H1 (cell line): Measurements from ENCODE around the gene XIRP1. TPM values are rescaled to one million over a fixed set of nuclear protein-coding genes. Genes with fewer than 3 reads are reported as not detected.

Experiments
- CTCF ChIA-PET: fragments of 300-600 bp; sonication (Branson Sonifier 250); formaldehyde crosslinking; loops from one replicate; lab custom pipeline; 2021; ENCODE audit not compliant: partially characterized antibody; lab: Charles Lee
- POLR2A ChIA-PET: fragments of 300-600 bp; sonication (Branson Sonifier 250); formaldehyde crosslinking; loops from one replicate; lab custom pipeline; 2021; ENCODE audit warnings: inconsistent platforms; ENCODE audit not compliant: partially characterized antibody; lab: Charles Lee
- DNase-seq, 2 experiments: peaks; one replicate each; pipeline versions ENCODE4 v3.0.0 to v3.0.0-alpha.2; 2010 to 2022; ENCODE audit warnings: low spot score in 2 of 2, low read depth in 1 of 2, mixed read lengths in 1 of 2
- FAIRE-seq: peaks from 2 replicates; lab custom pipeline; 2011; peaks lifted over from hg19 to GRCh38; lab: Jason Lieb, UNC
- H2AFZ ChIP-seq: 2 replicates; pipeline ENCODE4 v1.8.1; 2012; ENCODE audit warnings: low read length, inconsistent platforms
- H2AK5ac ChIP-seq: 2 replicates; pipeline ENCODE4 v1.6.1; 2013; ENCODE audit warnings: low read depth, low read length
- H2BK120ac ChIP-seq: replicated peaks from 2 replicates; pipeline ENCODE3; 2013; ENCODE audit warnings: low read depth, low read length, inconsistent platforms
- H2BK12ac ChIP-seq: 2 replicates; pipeline ENCODE4 v1.6.1; 2013; ENCODE audit warnings: low read depth, low read length
- H2BK15ac ChIP-seq: 2 replicates; pipeline ENCODE4 v1.6.1; 2013; ENCODE audit warnings: low read length
- H2BK20ac ChIP-seq: 2 replicates; pipeline ENCODE4 v1.6.1; 2013; ENCODE audit warnings: low read length
- H2BK5ac ChIP-seq: 2 replicates; pipeline ENCODE4 v1.6.1; 2013; ENCODE audit warnings: low read depth, low read length
- H3K14ac ChIP-seq: 2 replicates; pipeline ENCODE4 v1.6.1; 2013; ENCODE audit warnings: inconsistent platforms; ENCODE audit not compliant: insufficient read length
- H3K18ac ChIP-seq: 2 replicates; pipeline ENCODE4 v1.6.1; 2013; ENCODE audit warnings: low read length; ENCODE audit errors: extremely low read depth
- H3K23ac ChIP-seq: 2 replicates; pipeline ENCODE4 v1.6.1; 2013; ENCODE audit warnings: inconsistent platforms; ENCODE audit not compliant: insufficient read length
- H3K23me2 ChIP-seq: 2 replicates; pipeline ENCODE4 v1.6.1; 2013; ENCODE audit warnings: low read depth, low read length
- H3K27ac ChIP-seq: 2 replicates; pipeline ENCODE4 v1.6.1; 2011; ENCODE audit warnings: low read depth, low read length, inconsistent platforms
- H3K27me3 ChIP-seq, 4 experiments: replicated peaks in 1 of 4; 1 replicate in 1 of 4; 2 replicates in 3 of 4; pipeline versions ENCODE4 v1.6.1 to v1.8.1; 2011 to 2013; ENCODE audit warnings: low read length in 3 of 4, mild to moderate bottlenecking in 3 of 4, inconsistent platforms in 2 of 4, mixed read lengths in 2 of 4, moderate library complexity in 1 of 4; ENCODE audit not compliant: control insufficient read depth in 3 of 4, insufficient read depth in 3 of 4; ENCODE audit errors: extremely low read depth in 1 of 4
- H3K36me3 ChIP-seq, 4 experiments: 2 replicates each; pipeline versions ENCODE4 v1.6.1 to v1.8.1; 2011 to 2013; ENCODE audit warnings: mild to moderate bottlenecking in 4 of 4, low read length in 3 of 4, moderate library complexity in 2 of 4, control low read depth in 1 of 4, inconsistent platforms in 1 of 4; ENCODE audit not compliant: insufficient read depth in 4 of 4, control insufficient read depth in 2 of 4
- H3K4ac ChIP-seq: replicated peaks from 2 replicates; pipeline ENCODE3; 2013; ENCODE audit warnings: low read length, low read depth, mixed read lengths, inconsistent platforms; ENCODE audit not compliant: insufficient read length
- H3K4me1 ChIP-seq, 4 experiments: replicated peaks in 1 of 4; 1 replicate in 1 of 4; 2 replicates in 3 of 4; pipeline versions ENCODE4 v1.6.1 to v1.8.1; 2011 to 2013; ENCODE audit warnings: low read length in 3 of 4, inconsistent platforms in 2 of 4, mixed read lengths in 1 of 4; ENCODE audit not compliant: insufficient read depth in 4 of 4, control insufficient read depth in 3 of 4
- H3K4me2 ChIP-seq, 2 experiments: 2 replicates each; pipeline versions ENCODE4 v1.6.1 to v1.8.1; 2011 to 2013; ENCODE audit warnings: low read depth in 2 of 2, low read length in 2 of 2, control low read depth in 1 of 2, inconsistent platforms in 1 of 2, mild to moderate bottlenecking in 1 of 2; ENCODE audit not compliant: insufficient read depth in 1 of 2
- H3K4me3 ChIP-seq, 4 experiments: fragments of 200-600, 300-600 bp in 1 of 4; sonication (generic), shearing (Covaris generic), sonication (Bioruptor Twin) in 1 of 4; 2 replicates each; pipeline versions ENCODE4 v1.5.1 to v1.8.1; 2011 to 2016; ENCODE audit warnings: low read length in 4 of 4, low read depth in 3 of 4, control low read depth in 2 of 4, inconsistent platforms in 2 of 4, mild to moderate bottlenecking in 2 of 4, mixed read lengths in 1 of 4, moderate library complexity in 1 of 4; ENCODE audit not compliant: insufficient read depth in 2 of 4; ENCODE audit errors: extremely low read depth in 1 of 4
- H3K56ac ChIP-seq: replicated peaks from 2 replicates; pipeline ENCODE3; 2013; ENCODE audit warnings: low read depth, mild to moderate bottlenecking, mixed read lengths, low read length, inconsistent platforms; ENCODE audit not compliant: insufficient read length
- H3K79me1 ChIP-seq: 2 replicates; pipeline ENCODE4 v1.6.1; 2013; ENCODE audit warnings: low read depth, low read length, control low read depth
- H3K79me2 ChIP-seq, 2 experiments: 2 replicates each; pipeline versions ENCODE4 v1.6.1 to v1.8.1; 2012 to 2013; ENCODE audit warnings: low read length in 2 of 2, mild to moderate bottlenecking in 2 of 2, inconsistent platforms in 1 of 2; ENCODE audit not compliant: insufficient read depth in 2 of 2, control insufficient read depth in 1 of 2
- H3K9ac ChIP-seq, 4 experiments: replicated peaks in 1 of 4; 1 replicate in 1 of 4; 2 replicates in 3 of 4; pipeline versions ENCODE4 v1.6.1 to v1.8.1; 2011 to 2013; ENCODE audit warnings: low read depth in 3 of 4, low read length in 3 of 4, control low read depth in 2 of 4, mild to moderate bottlenecking in 2 of 4, moderate library complexity in 2 of 4, inconsistent platforms in 1 of 4; ENCODE audit errors: extremely low read depth in 1 of 4
- H3K9me3 ChIP-seq, 2 experiments: 2 replicates each; pipeline versions ENCODE4 v1.6.1 to v1.8.1; 2012 to 2013; ENCODE audit warnings: mild to moderate bottlenecking in 2 of 2, moderate library complexity in 2 of 2, control low read depth in 1 of 2, inconsistent platforms in 1 of 2, low read depth in 1 of 2, low read length in 1 of 2, mixed read lengths in 1 of 2; ENCODE audit not compliant: insufficient read depth in 2 of 2
- H4K20me1 ChIP-seq, 2 experiments: replicated peaks in 1 of 2; 2 replicates each; pipeline versions ENCODE3 to v1.8.1; 2011 to 2013; ENCODE audit warnings: inconsistent platforms in 2 of 2, low read length in 2 of 2, mild to moderate bottlenecking in 1 of 2; ENCODE audit not compliant: insufficient read depth in 2 of 2, control insufficient read depth in 1 of 2
- H4K5ac ChIP-seq: 2 replicates; pipeline ENCODE4 v1.6.1; 2013; ENCODE audit warnings: low read length, low read depth, mixed read lengths, inconsistent platforms; ENCODE audit not compliant: insufficient read length
- H4K8ac ChIP-seq: 2 replicates; pipeline ENCODE4 v1.8.0; 2013; ENCODE audit warnings: mild to moderate bottlenecking, moderate library complexity, low read length, inconsistent platforms; ENCODE audit not compliant: insufficient read depth; ENCODE audit errors: extremely low read depth
- H4K91ac ChIP-seq: replicated peaks from 2 replicates; pipeline ENCODE3; 2013; ENCODE audit warnings: low read length, mixed read lengths, inconsistent platforms; ENCODE audit not compliant: insufficient read length
- HDAC6 ChIP-seq: IDR thresholded peaks from one replicate; pipeline ENCODE4 v1.7.1; 2012; ENCODE audit warnings: low read depth, mild to moderate bottlenecking, inconsistent platforms, low read length, moderate library complexity
- KDM1A ChIP-seq: fragments of 200-600, 300-600 bp; sonication (generic); IDR thresholded peaks from 2 replicates; pipeline ENCODE4 v1.7.1; 2016; ENCODE audit warnings: mild to moderate bottlenecking, low read length, borderline replicate concordance
- RAD21 ChIP-seq, 2 experiments: IDR thresholded peaks in 1 of 2; conservative IDR thresholded peaks in 1 of 2; 2 replicates each; pipeline ENCODE4 v1.6.1; 2011; ENCODE audit warnings: low read depth in 2 of 2, low read length in 2 of 2, improper control_type of control experiment in 1 of 2, inconsistent platforms in 1 of 2, mild to moderate bottlenecking in 1 of 2, moderate library complexity in 1 of 2
- RXRA ChIP-seq: IDR thresholded peaks from 2 replicates; pipeline ENCODE4 v1.6.1; 2011; ENCODE audit warnings: low read depth, mild to moderate bottlenecking, low read length, moderate library complexity; ENCODE audit not compliant: insufficient read depth
- TAF1 ChIP-seq: IDR thresholded peaks from 2 replicates; pipeline ENCODE4 v1.6.1; 2011; ENCODE audit warnings: mild to moderate bottlenecking, low read depth, low read length
- TAF7 ChIP-seq: optimal IDR thresholded peaks from 2 replicates; pipeline ENCODE3; 2011; ENCODE audit warnings: low read depth, mild to moderate bottlenecking, inconsistent platforms, low read length, moderate library complexity, borderline replicate concordance
- TEAD4 ChIP-seq: IDR thresholded peaks from 2 replicates; pipeline ENCODE4 v1.6.1; 2012; ENCODE audit warnings: low read depth, low read length, inconsistent platforms, mixed read lengths
- ZNF274 ChIP-seq: IDR thresholded peaks from 2 replicates; pipeline ENCODE4 v1.7.0; 2012; ENCODE audit warnings: low read length, borderline replicate concordance; ENCODE audit errors: extremely low read depth
- WGBS, 2 experiments: shearing (Covaris generic) in 1 of 2; methylation state at CpG; one replicate each; pipeline versions ENCODE4 v1.1.6 to v1.1.7; 2013 to 2015; ENCODE audit warnings: low lambda C conversion rate in 2 of 2, mixed read lengths in 2 of 2, inconsistent platforms in 1 of 2, low coverage in 1 of 2, missing lambda C conversion rate in 1 of 2; ENCODE audit not compliant: insufficient replicate concordance in 2 of 2, insufficient coverage in 1 of 2, insufficient read length in 1 of 2; ENCODE audit errors: extremely low coverage in 1 of 2, missing lambda C conversion rate in 1 of 2; 5-methylcytosine and 5-hydroxymethylcytosine counted together
- polyA plus RNA-seq, 7 experiments: library from polyadenylated mRNA; depleted of rRNA in 3 of 7; stranded (reverse) in 5 of 7; unstranded in 2 of 7; fragments of >200 nt in 5 of 7; fragments of 200-250 nt in 2 of 7; gene quantifications; 1 replicate in 5 of 7; 2 replicates in 1 of 7; 4 replicates in 1 of 7; pipeline versions ENCODE4 v1.2.1 to v1.2.3, GENCODE V29; 2011 to 2013; ENCODE audit warnings: missing spikeins in 2 of 7, mixed read lengths in 2 of 7
- total RNA-seq: library from RNA; stranded (reverse); fragmentation: NEBNext Ultra II Directional; extraction: Animal tissue kit (Norgen Biotek cat#: 25700); gene quantifications from 2 replicates; pipeline ENCODE4 v1.2.1, GENCODE V29; 2021

Gene XIRP1
- total and polyA plus RNA-seq, 2 of the 8 experiments (the other 6 are each of a cell fraction or from before 2014, with no cell fraction given) = not detected

GRCh38 chr3:39191111-39191510 is 1.3 kb downstream of the XIRP1 start:
- CTCF ChIA-PET = interaction anchor here (0.6 to 18.0 kb wide), 21 partner anchors 9 to 393 kb away, joined by 3 to 767 read pairs (median 6); partner anchors contain the start of gene CX3CR1

More at GRCh38 chr3:39191111-39191510, 1.3 kb downstream of the XIRP1 start:
- H2AFZ ChIP-seq = no peak overlapping the region
- H4K20me1 ChIP-seq = no peaks in the 10 kb centered on the region
- no peak overlapping the region for H2AK5ac ChIP-seq
- TF ChIP-seq TAF1 = no peak
- no peak for TF ChIP-seq TAF7
- TF ChIP-seq HDAC6 = no peak
- TF ChIP-seq RXRA = no peak
- no peak for TF ChIP-seq KDM1A
- peak; percentile 55 for TF ChIP-seq TEAD4
- TF ChIP-seq RAD21 (IDR thresholded peaks at IDR 0.05 in 1 of 2, conservative IDR thresholded peaks at IDR 0.05 in 1 of 2; ENCODE audit: low read depth in 2 of 2, low read length in 2 of 2) = no peak
- no peak for TF ChIP-seq ZNF274
- no peak overlapping the region for H2BK120ac ChIP-seq
- FAIRE-seq = no peak
- H3K36me3 ChIP-seq = no peaks in the 10 kb centered on the region
- no peak overlapping the region for H3K23ac ChIP-seq
- no peak overlapping the region for H3K4ac ChIP-seq
- no peak overlapping the region for H4K5ac ChIP-seq
- no peak overlapping the region for H3K27ac ChIP-seq
- DNase-seq = no peak
- no peak overlapping the region for H4K8ac ChIP-seq
- no peaks in the 10 kb centered on the region for H3K27me3 ChIP-seq
- H3K4me2 ChIP-seq = no peak overlapping the region
- H3K4me1 ChIP-seq = no peaks in the 10 kb centered on the region
- H3K9me3 ChIP-seq = no peaks in the 10 kb centered on the region
- H3K79me1 ChIP-seq = no peaks in the 10 kb centered on the region
- no peaks in the 10 kb centered on the region for H3K79me2 ChIP-seq
- H3K4me3 ChIP-seq = no peak overlapping the region
- no peak overlapping the region for H2BK5ac ChIP-seq
- no peak overlapping the region for H2BK20ac ChIP-seq
- H3K56ac ChIP-seq = no peak overlapping the region
- 0 out of 2 replicates have a peak overlapping the region, but pooled peaks have one; percentile 72 for H2BK15ac ChIP-seq
- no CpG with 5 or more reads among the region's 1 CpG for WGBS, 2 experiments
- no peak overlapping the region for H3K9ac ChIP-seq
- no peak overlapping the region for H3K18ac ChIP-seq
- H2BK12ac ChIP-seq = no peak overlapping the region
- H4K91ac ChIP-seq = no peak overlapping the region
- H3K23me2 ChIP-seq = no peaks in the 10 kb centered on the region
- no peak overlapping the region for H3K14ac ChIP-seq
- POLR2A ChIA-PET = interaction anchor here (1.3 to 1.7 kb wide), 2 partner anchors 15 to 97 kb away, joined by 3 to 5 read pairs; no protein-coding TSS in a partner anchor
